GM21717 (cell line): ENCODE data around the gene MPP7.
"Not testable (repeated sequence)": the region's sequence is repeated elsewhere in the genome, so short reads cannot be mapped to it uniquely, and the experiment has no call there.

Experiments
- ATAC-seq: cut with Tn5 transposase; IDR thresholded peaks from one replicate; pipeline ENCODE4 v1.9.1; 2021; ENCODE audit warnings: mild to moderate bottlenecking, moderate library complexity; ENCODE audit not compliant: unreplicated experiment

The MPP7 gene

GRCh38 chr10:28302638-28303488, at the start of gene MPP7:
TSS of gene MPP7 (minus strand) at chr10:28303064. CDS start at chr10:28238604, 64,460 bp downstream.
- peak; percentile 100 for ATAC-seq

- no peak for ATAC-seq
These were observed 47.0 kb upstream of the MPP7 start for GRCh38 chr10:28349892-28350291.

GRCh38 chr10:28343987-28344895, 41.4 kb upstream of the MPP7 start:
- ATAC-seq, result no peak

- no peak for ATAC-seq
These were observed 40.4 kb upstream of the MPP7 start for GRCh38 chr10:28343252-28343651.

GRCh38 chr10:28341679-28342078, 38.8 kb upstream of the MPP7 start:
- ATAC-seq, result not testable (repeated sequence)

GRCh38 chr10:28332726-28333125, 29.9 kb upstream of the MPP7 start:
- ATAC-seq, result no peak

GRCh38 chr10:28331841-28332240, 29.0 kb upstream of the MPP7 start:
- ATAC-seq, result no peak

GRCh38 chr10:28331066-28331465, 28.2 kb upstream of the MPP7 start:
- ATAC-seq, result no peak

GRCh38 chr10:28328346-28328745, 25.5 kb upstream of the MPP7 start:
- ATAC-seq, result no peak

GRCh38 chr10:28327491-28327880, 24.6 kb upstream of the MPP7 start:
- no peak for ATAC-seq

GRCh38 chr10:28326516-28327490, 23.9 kb upstream of the MPP7 start:
- no peak for ATAC-seq

GRCh38 chr10:28320799-28321198, 17.9 kb upstream of the MPP7 start:
- ATAC-seq, result no peak

GRCh38 chr10:28320090-28320489, 17.2 kb upstream of the MPP7 start:
- no peak for ATAC-seq

- not testable (repeated sequence) for ATAC-seq
These were observed 16.2 kb upstream of the MPP7 start for GRCh38 chr10:28319061-28319460.

- ATAC-seq, result no peak
These were observed 15.8 kb upstream of the MPP7 start for GRCh38 chr10:28318626-28319025.

GRCh38 chr10:28317760-28318159, 14.9 kb upstream of the MPP7 start:
- no peak for ATAC-seq

- no peak for ATAC-seq
These were observed 13.8 kb upstream of the MPP7 start for GRCh38 chr10:28316696-28317095.

GRCh38 chr10:28315140-28315539, 12.3 kb upstream of the MPP7 start:
- ATAC-seq, result no peak

- no peak for ATAC-seq
These were observed 11.3 kb upstream of the MPP7 start for GRCh38 chr10:28314211-28314610.

- ATAC-seq, result no peak
These were observed 9.7 kb upstream of the MPP7 start for GRCh38 chr10:28312572-28312971.

GRCh38 chr10:28311104-28311503, 8.2 kb upstream of the MPP7 start:
- no peak for ATAC-seq
